ENCODE results near the gene PLPP3.

Gene PLPP3

DNA sequence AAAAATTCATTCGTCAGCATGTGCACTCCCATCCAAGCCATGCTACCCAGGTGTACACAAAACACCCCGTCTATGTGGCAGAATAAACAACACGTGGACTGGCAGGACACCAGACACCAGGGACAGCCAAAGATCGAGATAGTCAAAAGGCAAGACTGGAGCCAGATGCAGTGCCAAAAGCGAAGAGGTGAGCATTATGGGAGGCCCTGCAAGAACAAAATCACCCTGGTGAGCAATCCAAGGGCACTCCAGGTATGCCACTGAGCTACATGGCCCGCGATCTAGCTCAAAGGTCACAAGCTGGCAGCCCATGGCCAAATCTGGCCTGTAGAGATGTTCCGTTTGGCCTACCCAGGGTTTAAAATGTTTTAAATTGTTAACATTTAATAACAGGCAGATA is 33.7 kb downstream of the PLPP3 start:
- FAIRE-seq: no peak

DNA sequence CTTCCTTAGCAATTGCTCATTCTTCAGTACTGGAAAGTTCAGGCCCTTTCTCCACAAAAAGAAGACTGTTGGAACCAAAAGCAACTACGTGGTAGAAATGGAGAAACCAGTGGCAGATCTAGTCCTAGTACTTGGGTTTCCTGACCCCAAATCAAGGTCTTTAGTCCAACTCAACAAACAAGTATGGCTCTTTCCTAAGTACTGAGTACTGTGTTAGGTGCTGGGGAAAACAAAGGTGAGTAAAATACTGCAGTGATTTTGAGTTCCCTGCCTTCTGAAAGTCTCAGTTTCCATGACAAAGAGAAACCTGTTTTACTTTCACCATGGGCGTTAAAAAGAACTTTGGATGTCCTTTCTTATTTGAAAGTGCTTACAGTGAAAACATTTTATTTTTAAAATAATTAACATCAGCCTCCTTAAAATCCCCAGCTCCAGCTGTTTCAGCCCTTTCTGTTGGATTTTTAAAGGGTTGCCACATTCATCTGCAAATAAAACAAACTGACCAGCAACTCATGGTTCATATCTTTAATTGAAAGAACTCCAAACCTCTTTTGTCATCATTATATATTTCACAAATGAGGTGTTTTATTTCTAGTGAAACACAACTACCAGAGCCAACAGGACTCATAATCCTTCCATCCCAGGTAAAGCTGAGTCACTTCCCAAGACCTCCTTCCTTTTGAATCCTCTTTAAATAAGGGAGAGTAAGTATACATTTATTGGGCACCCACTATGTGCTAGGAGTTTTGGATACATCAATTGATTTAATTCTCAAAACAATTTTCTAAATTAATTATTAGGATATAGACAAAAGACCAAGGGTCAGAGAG is 35.4 kb downstream of the PLPP3 start:
- no peak for FAIRE-seq

DNA sequence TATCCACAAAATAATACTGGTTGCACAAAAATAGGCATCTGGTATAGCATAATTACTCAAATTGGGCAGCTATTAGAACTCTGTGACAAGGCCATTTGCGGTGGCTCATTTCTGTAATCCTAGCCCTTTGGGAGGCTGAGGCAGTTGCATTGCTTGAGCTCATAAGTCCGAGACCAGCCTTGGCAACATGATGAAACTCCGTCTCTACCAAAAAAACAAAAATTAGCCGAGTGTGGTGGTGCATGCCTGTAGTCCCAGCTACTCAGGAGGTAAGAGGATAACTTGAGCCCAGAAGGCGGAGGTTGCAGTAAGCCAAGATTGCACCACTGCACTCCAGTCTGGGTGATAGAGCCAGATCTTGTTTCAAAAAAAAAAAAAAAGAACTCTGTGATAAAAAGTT is 36.7 kb downstream of the PLPP3 start:
- FAIRE-seq: no peak

DNA sequence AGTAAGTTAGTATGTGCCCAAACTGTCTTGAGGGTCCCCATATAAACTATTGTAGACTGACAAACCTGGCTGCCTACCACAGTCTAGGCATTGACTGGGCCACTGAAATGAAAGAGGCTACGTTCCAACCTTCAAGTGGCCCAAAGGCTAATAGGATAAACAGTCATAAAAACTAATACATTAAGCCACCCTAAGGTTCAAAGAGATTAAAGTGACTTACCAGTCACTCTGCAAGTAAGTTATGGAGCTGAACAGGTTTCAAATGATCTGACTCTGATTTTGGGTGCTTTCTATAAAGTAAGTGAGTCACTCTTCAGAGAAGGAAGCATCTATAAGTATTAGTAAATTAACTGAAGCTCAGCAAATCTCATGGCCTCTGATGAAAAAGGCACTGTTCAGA is 38.0 kb downstream of the PLPP3 start:
- FAIRE-seq: no peak

DNA sequence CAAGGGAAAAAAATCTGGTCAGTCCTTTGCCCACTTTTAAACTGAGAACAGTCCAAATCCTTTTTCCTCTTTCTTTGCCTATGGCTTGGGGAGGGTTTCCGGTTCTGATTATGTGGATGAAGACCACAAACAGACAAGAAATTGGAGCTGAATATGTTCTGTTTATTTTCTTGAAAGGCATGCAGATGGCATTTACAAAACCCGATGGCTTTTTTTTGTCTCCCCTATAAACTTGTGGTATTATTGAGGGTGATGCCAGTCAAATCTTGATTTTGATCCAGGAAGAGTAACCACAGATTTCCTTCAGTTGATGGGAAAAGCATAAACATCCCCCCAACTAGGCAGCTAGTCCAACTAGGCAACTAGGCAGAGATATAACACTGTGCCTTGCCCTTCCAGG is 38.9 kb downstream of the PLPP3 start:
- no peak for FAIRE-seq

DNA sequence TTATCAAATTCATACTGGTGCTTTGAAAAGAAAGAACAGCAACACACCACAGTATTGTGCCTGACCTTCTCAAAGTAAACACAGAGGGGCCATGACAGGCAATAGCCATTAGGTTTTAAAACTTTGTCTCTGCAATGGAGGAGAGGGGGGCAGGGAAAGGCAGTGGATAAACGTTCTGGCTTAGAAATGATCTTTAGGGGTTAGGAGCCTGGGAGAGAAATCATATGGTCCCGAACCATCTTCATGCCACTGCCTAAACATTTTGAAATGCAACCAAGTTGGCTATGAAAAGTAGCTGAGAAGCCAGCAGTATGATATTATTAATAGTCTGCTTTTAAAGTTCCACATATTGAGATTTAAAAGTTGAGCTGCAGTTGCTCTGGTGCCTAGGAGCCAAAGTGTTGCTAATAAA is 39.8 kb downstream of the PLPP3 start:
- no peak for FAIRE-seq

DNA sequence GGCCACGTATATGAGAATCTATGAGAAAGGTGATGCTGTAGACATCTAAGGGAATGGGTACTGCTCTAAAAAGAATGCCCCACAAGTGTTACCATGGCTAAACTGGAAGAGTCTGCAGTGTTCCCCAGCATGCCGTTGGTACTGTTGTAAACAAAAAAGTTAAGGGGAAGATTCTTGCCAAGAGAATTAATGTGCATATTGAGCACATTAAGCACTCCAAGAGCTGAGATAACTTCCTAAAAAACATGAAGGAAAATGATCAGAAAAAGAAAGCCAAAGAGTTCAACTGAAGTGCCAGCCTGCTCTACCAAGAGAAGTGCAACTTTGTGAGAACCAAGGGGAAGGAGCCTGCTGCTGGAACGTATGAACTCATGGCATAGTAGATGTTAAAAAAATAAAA is 40.8 kb downstream of the PLPP3 start:
- no peak for FAIRE-seq

DNA sequence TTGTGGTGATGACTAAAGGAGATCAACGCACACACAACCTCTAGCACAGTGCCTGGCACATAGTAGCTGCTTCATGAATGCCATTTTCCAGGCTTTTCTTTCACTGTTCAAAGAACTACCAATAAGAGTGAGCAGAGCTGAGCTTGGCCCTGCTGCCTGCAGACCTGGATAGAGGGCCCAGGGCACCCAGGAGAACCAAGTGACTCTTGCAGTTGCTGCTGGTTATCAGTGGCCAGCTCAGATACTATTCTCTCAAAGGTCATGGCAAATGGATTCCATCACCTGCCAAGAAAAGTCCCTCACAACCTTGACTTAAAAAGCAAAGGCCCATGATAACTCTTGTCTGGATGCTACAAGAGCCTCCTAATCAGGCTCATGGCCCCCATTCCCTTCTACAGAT is 41.7 kb downstream of the PLPP3 start:
- FAIRE-seq: no peak

DNA sequence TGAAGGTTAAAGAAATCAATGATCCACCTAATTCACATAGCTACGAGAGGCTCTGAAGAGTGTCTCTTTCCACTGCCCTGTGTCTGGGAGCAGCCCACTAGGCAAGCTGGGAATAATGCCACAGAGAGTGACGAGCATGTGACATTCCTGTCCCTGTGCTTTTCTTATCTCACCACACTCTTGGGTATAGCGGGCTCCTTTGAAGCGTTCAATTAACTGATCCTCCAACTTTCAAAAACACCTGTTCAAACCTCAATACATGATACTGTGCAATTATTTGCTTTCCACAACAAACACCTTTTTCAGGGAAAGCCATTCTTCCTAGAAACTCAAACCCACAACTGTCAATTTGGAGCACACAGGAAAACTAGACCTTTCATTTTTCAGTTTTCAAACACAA is 43.4 kb downstream of the PLPP3 start:
- no peak for FAIRE-seq

DNA sequence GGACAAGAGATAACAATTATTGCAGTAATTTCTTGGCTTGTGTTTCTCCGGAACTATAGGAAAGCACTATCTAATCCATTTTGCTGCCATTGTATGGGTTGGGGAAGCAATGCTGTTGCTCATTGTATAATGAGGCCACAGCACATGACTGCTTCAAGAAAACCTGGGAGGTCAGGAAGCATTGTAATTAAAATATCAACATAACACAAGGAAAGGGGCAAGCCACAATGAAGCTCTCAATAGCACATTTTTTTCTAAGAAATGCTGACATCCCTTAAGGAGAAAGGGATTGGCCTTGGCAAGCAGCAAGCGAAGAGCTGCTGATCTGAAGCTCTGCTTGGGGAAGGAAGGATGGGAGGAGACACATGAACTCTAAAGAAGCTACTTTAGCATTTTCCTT is 44.0 kb downstream of the PLPP3 start:
- no peak for FAIRE-seq

DNA sequence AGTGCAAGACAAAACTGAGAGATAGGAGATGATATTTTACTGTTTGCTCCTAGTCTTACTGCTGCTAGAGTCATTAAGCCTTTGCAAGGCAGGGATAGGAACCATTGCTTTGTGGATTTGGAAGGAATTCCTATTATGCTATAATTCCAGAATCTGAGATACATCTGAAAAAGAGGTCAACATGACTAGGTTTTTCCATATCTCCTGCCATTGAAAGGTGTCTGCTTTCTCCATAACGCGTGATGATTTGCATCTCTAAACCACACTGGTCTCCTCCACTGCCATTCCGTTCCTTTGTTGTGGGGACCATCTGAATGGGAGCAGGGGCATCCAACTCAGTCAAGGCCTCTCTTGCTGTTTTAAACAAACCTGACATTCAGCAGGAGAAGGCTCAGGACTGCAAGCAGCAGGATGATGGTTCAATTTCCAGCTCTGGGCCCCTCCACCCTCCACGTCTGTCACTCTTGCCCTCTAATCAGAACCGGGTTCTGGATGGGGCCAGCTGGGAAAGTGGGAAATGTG is 45.2 kb downstream of the PLPP3 start:
- FAIRE-seq: no peak

DNA sequence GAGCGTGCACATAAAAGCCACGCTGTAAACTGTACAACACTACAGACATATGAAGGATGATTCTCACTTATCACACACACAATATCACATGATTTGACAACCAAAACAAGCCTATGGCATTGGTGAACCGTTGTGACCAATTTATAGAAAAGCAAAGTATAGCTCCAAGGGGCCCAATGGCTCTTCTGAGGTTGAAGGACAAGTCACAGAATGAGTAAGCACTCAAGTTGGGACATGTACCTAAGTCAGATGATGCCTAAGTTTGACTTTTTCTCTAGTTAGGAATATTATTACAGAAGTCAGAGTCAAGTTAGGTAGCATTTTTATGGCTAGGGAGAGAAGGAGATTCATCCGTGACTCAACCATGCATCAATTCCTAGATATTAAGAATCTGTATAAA is 45.7 kb downstream of the PLPP3 start:
- no peak for FAIRE-seq

DNA sequence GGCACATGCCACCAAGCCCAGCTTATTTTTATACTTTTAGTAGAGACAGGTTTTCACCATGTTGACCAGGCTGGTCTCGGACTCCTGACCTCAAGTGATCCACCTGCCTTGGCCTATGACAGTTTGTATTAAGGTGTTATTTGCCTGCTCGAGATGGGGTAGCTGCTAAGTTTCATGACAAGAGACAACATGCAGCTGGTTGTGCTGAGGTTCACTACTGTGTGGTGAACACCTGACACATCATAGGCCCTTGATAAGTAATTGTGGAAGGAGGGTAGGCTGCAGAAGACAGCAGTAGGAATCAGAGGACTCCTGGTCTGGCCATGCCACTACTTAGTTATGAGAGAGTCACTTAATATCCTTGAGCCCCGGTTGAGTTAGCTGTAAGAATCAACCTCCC is 46.2 kb downstream of the PLPP3 start:
- no peak for FAIRE-seq

DNA sequence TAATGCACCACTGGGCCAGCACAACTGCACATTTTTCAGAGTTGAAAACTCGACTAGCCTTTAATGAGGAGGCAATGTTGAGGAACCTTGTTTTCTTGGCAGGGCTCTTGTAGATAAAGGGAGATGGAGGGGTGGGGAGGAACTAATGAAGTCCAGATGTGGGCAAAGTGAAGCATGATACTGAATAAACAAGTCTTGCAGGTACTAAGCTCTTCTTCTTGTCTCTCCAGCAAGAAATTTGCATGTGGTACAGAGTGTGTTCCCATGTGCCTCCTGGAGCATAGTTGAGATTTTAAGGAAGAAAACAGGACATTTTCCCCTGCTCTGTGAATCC is 47.0 kb downstream of the PLPP3 start:
- no peak for FAIRE-seq

DNA sequence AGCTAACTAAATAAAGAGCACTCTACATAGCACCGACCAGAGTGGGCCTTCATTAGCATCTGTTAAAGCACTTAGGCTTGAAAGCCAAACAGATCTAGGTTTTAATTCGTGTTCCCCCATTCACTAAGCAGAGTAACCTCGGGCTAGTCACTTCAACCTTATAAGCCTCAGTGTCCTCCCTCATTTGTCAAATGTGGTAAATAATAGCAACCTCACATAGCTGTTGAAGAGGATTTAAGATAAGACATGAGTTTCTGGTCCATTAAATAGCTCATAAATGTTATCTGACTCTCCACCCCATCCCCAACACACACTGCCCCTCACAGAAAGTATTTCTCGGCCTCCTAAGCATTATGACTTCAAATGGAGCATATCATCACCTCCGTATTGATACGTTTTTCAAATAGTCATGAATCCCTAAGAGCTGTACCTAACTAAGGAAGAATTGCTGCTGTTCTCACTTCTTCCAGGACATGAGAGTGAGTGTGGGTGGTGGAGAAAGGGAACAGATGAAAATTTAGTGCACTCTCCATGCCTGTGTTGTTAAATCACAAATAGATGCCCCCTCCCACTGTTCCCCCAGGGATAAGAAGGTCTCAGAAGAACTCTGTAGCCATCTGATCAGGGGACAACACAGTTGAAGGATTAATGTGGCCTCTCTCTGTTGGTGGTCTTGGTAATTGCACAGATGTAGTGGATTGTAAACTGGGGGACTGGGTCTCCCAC is 47.6 kb downstream of the PLPP3 start:
- FAIRE-seq: no peak

DNA sequence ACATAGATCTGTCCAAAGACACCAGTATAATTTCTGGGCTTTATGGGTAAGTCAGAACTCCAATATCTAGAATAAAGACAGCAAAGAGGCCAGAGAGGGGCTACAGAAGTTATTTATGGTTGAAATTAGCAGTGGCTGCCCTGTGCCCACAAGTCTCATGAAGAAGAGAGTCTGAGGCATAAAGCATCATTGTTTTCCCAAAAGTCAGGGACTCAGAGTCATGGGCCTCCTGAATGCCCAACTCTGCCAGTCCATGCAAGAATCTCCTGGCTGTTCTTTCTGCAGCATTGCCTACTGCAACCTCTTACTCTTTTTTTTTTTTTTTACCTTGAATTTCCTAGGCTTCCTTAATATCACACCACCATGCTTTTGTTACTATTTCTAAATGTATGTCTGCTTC is 49.6 kb downstream of the PLPP3 start:
- no peak for FAIRE-seq

DNA sequence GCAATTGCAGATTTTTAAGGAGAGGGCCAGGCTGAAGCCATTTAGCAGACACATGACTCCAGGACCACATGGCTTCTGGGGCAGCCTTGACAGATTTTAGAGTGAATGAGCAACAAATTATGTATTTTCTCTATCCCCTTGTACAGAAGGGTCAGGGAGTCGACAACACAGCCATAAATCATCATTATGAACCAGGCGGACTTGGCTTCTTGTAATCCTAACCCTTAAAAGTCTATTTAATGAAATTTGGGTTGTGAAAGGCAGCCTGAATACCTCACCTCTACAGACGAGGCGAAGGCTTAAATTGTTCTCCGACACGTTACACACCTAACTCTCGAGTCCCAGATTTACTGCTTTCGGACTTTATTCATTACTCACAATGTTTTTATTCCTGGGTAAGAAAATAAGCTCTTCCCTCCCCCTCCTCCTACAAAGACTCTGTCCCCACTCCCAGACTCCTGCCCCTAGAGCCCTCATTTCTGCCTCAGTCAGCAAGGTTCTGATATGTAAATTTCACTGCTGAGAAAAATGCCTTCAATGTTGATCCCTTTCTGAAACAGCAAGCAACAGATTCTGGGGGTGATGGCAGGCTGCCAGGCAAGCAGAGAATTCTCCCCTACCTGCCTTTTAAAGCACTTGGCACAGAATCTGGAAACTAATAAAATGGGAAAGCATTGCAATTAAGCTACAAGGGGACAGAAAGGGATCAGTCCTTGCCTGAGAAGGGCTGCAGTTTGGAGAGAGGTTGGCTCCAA is 51.6 kb downstream of the PLPP3 start:
- no peak for FAIRE-seq

DNA sequence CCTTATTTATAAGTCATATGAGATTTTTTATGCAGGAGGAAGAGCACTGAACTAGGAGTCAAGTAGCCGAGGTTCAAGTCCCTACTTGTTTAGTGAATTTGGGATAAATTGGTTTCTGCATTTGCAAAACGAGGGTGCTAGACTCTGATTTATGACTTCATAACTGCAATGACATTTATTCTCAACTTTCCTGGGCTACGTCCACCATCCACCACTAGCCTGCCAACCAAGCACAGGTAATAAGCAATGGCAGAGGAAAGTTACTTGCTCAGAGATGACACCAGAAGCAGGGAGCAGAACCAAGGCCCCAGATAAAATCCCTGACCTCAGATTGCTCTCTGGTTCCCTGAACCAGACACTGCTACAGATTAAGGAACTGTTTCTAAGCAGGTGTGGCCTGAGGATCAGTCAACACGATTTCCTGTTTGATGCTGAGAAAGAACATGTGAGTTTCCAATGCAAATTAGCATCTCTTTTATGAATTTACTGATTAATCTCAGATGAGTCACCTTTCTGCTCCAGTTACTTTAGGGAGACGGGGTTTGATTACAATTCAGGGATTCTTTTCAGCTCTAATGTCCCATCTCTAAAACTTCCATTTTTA is 52.7 kb downstream of the PLPP3 start:
- FAIRE-seq: no peak

DNA sequence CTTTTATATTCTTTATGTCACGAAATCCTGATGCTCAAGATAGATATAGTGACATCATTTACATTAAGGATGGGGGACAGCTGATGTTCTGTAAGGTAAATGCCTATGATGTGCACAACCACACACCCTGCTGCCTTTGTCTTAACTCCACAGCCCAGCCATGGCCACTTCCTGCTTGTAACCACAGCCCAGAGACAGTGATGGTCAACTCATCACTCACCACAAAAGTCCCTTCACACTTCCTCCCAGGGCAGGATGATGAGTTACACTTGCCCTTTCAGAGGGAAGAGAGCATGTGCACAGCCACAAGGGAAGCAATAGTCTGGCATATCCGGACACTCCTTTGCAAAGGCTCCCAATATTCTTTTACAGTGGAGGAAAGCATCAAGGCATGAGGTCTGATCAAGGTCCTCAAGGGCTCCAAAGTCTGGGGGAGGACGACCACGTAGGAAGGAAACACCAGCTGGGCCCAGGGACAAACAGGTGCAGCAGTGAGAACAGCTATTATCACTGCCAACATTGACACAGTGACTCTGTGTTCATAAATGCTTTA is 53.8 kb downstream of the PLPP3 start:
- FAIRE-seq: no peak

DNA sequence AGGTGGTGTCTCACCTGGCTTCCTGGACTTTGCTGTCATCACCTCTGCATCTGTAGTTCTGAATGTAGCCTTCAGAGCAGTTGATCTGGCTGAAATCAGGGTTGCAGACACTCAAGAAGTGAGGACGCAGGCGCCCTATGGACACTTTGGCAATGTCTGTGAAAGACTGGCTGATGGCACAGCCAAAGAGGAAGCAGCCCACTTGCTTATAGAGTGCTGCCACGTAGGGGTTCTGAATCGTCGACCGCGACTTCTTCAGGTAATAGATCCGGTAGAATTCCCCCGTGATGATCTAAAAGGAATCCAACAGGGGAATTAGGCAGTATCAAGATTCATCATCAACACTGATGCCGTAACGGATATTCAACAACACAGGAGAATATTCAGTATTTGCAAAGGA is 55.1 kb downstream of the PLPP3 start:
- no peak for FAIRE-seq

DNA sequence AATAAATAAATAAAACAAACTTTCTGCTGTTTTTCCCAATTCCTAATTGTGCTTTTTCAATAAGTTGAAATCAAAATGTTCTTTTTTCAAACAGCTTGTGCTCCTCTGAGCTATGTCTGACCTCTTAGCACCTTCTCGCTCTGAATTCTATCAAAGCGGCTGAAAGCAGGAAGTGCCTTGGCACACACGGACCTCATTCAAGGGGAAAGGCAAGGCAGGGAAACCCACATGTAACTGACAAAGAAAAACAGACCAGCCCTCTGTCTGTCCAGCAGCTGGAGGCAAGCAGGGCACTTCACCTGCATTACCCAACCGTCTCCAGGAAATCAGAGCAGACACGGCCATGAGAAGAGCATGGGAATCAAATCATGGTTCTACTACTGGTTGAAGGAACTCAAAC is 56.7 kb downstream of the PLPP3 start:
- FAIRE-seq: no peak

DNA sequence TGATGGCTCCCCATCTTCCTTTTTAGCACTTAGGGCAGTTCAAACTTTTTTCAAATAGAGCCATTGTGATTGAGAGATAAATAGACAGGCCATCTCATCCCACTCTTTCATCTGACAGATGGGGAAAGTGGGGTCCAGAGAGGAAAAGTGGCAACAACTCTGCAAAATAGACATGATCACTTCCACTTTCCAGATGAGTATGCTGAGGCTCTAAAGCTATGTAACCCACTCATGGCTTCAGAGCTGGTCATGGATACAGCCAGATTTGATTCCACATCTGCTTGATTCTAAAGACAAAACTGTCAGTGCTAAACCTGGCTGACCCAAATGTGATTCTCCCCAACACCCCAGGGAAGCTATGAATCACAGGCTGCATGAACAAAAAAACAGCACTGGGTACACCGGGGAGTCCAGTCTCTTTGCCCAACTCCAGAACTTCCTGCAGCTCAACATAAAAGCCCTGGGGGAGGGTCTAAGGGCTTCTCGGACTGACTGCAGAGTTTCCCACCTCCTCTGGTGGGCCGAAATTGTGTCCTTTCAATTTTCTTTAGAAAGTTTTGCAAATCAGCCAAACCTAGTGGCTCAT is 59.3 kb downstream of the PLPP3 start:
- no peak for FAIRE-seq

All from colon (tissue), 2 donors.